ENCODE results near the gene EYA4.

The EYA4 gene

DNA sequence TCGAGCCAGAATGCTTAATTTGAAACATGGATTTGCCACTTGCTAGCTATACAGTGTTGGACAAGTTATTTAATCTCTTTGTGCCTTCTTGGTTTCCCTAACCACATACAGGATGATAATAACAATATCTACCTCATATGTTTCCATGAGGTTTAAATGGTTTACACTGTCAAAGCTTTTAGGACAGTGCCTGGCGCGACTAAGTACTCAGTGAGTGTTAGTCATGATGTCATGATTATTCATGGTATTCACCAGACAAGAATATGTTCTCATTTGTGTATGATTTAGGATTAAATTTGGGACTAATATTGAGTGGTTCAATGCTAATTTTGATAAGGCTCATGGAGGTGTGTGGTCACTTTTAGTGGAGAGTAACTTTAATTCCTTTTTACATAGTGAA lies 167.4 kb downstream of the EYA4 start:
- no peak for DNase-seq (ENCODE audit: extremely low read depth, low read depth)
- no peak for TF ChIP-seq CTCF (IDR thresholded peaks at IDR 0.05; ENCODE audit: low read depth, low read length, missing control alignments)
- no peak overlapping the region for H3K4me3 ChIP-seq (replicated peaks; ENCODE audit: low read depth, low read length)

DNA sequence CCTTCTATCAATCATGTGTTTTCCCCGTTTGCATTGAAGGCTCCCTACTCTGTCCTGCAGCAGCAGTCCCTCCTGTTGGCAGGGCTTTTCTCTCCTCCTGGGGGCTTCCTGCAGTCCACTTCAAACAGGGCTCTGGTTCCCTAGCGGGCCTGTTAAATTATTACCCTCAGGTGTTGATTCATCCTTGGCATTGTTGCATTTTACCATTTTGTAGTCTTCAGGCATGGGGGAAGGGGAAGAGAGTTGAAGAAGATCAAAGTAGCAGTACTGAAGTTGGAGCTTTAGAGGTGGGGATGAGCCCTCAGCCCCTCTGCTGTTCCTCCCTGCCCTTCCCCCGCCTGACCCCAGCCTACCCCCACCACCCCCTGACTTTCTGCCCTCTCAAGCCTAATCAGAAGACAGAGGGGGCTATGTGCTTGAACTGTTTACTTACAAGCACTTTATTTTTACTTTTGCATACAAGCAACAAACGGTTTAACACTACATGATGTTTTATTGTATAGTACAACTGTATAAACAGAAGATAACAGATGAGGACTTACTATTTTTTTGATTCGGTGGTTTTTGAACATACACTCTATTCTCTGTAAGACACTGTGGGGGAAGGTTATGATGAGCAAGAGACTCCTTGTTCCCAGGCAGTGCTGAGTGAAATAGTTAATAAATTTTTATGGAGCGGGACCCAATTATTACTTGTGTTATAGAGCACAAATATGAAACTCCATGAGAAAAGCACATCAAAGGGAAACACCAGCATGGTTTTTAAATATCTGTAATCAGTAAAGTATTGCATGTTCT lies 169.7 kb downstream of the EYA4 start:
- TF ChIP-seq CTCF (IDR thresholded peaks at IDR 0.05; ENCODE audit: low read depth, low read length, missing control alignments) = no peak
- DNase-seq (ENCODE audit: extremely low read depth, low read depth) = no peak
- no peak overlapping the region for H3K4me3 ChIP-seq (replicated peaks; ENCODE audit: low read depth, low read length)

- no peak overlapping the region for H3K4me3 ChIP-seq (replicated peaks; ENCODE audit: low read depth, low read length)
- TF ChIP-seq CTCF (IDR thresholded peaks at IDR 0.05; ENCODE audit: low read depth, low read length, missing control alignments) = no peak
- no peak for DNase-seq (ENCODE audit: extremely low read depth, low read depth)
Measured at GRCh38 chr6:133411757-133412156, 170.6 kb downstream of the EYA4 start.

DNA sequence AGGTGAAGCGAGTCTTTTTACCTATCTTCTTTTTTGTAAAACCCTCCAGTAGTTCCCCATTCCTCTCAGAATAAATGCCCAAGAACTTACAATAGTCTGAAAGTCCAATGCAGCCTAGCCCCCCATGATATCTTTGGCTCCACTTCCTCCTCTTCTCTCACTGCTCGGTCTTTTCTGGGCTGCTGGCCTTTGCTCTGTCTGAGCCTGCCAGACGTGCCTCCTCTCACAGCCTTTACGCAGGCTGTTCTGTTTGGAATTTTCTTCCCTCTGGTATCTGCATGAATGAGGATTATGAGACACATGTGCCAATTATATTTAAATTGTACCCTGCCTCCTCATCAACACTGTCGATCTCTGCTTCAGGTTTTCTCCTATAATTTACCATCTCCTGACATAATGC lies 174.1 kb downstream of the EYA4 start:
- DNase-seq (ENCODE audit: extremely low read depth, low read depth) = no peak
- no peak for TF ChIP-seq CTCF (IDR thresholded peaks at IDR 0.05; ENCODE audit: low read depth, low read length, missing control alignments)
- H3K4me3 ChIP-seq (replicated peaks; ENCODE audit: low read depth, low read length) = no peak overlapping the region

- TF ChIP-seq CTCF (IDR thresholded peaks at IDR 0.05; ENCODE audit: low read depth, low read length, missing control alignments) = no peak
- DNase-seq (ENCODE audit: extremely low read depth, low read depth) = no peak
- H3K4me3 ChIP-seq (replicated peaks; ENCODE audit: low read depth, low read length) = no peak overlapping the region
Measured at GRCh38 chr6:133418108-133418507, 177.0 kb downstream of the EYA4 start.

- DNase-seq (ENCODE audit: extremely low read depth, low read depth) = no peak
- no peak overlapping the region for H3K4me3 ChIP-seq (replicated peaks; ENCODE audit: low read depth, low read length)
- no peak for TF ChIP-seq CTCF (IDR thresholded peaks at IDR 0.05; ENCODE audit: low read depth, low read length, missing control alignments)
Measured at GRCh38 chr6:133423242-133423641, 182.1 kb downstream of the EYA4 start.

- no peak for TF ChIP-seq CTCF (IDR thresholded peaks at IDR 0.05; ENCODE audit: low read depth, low read length, missing control alignments)
- H3K4me3 ChIP-seq (replicated peaks; ENCODE audit: low read depth, low read length) = no peak overlapping the region
- DNase-seq (ENCODE audit: extremely low read depth, low read depth) = no peak
Measured at GRCh38 chr6:133424359-133424758, 183.2 kb downstream of the EYA4 start.

Data from HFF-Myc (cell line).